ENCODE data around the gene ROCK2. TPM values are rescaled to one million over a fixed set of nuclear protein-coding genes. Genes with fewer than 3 reads are reported as not detected.

Gene ROCK2
- total RNA-seq, 3 donors from 2014 or later (not counting 1 experiment from before 2014, with no cell fraction given) = 19.9 to 28.2 (median 21.9) TPM

DNA sequence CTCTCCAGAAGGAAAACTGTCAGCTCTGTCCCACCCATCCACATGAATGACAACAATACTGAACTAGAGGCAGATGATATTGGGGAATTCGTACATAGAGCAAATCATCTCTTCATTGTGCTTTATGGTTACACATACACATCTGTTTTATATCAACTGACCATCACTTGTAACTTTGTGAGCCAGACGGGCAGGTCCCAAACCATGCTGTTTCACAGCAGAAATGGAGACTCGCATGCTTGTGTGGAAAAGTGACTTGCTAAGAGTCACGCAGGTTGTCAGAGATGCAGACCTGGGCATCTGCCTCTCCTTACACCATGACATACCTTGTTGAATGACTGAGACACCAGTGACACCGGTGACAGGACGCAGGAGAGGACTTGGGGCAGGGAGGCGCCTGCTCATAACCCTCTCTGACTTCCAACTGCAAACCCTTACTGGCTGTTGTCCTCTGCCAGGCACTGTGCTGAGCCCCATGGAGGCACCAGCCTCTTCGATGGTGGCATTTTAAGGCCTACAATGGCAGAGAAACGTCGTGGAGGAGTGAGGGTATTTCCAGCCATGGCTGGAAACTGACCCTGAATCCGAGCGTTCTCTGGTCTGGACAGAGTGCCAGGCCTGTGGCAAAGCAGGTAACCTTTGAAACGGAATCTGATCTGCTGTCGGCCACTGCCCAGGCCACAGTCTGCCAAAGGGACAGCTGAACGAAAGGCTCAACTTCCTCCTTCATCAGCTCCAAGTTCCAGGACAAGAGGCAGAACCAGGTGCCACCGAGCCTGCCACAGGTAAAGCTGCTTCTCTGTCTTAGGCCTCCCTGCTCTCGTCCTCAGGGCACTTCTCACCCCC lies 26.9 kb upstream of the ROCK2 start:
- no peaks in the 10 kb centered on the region for H3K36me3 ChIP-seq (ENCODE audit: control insufficient read depth, insufficient read depth, low read length)
- no peak overlapping the region for H3K27ac ChIP-seq (ENCODE audit: low read length)
- H3K9me3 ChIP-seq (ENCODE audit: control insufficient read depth, insufficient read depth, low read length) = no peaks in the 10 kb centered on the region
- Mint-ChIP-seq H3K27me3 (ENCODE audit: low read depth in 2 of 2) (peaks cover 3 to 5% of the 10 kb centered on the region in 2 donors), H3K4me3 (no peak overlapping the region), H3K4me1 (no peaks in the 10 kb centered on the region), H3K27ac (no peak overlapping the region), H3K9me3 (no peaks in the 10 kb centered on the region), H3K36me3 (no peaks in the 10 kb centered on the region)
- intact Hi-C loops (cut with micrococcal nuclease) = no loop called here
- 90% methylated on average over 17 of the region's 17 CpGs for WGBS (ENCODE audit: insufficient coverage)
- TF ChIP-seq, protein P1, sequence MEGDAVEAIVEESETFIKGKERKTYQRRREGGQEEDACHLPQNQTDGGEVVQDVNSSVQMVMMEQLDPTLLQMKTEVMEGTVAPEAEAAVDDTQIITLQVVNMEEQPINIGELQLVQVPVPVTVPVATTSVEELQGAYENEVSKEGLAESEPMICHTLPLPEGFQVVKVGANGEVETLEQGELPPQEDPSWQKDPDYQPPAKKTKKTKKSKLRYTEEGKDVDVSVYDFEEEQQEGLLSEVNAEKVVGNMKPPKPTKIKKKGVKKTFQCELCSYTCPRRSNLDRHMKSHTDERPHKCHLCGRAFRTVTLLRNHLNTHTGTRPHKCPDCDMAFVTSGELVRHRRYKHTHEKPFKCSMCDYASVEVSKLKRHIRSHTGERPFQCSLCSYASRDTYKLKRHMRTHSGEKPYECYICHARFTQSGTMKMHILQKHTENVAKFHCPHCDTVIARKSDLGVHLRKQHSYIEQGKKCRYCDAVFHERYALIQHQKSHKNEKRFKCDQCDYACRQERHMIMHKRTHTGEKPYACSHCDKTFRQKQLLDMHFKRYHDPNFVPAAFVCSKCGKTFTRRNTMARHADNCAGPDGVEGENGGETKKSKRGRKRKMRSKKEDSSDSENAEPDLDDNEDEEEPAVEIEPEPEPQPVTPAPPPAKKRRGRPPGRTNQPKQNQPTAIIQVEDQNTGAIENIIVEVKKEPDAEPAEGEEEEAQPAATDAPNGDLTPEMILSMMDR (IDR thresholded peaks at IDR 0.05) = no peak
- DNase-seq (no peak), ATAC-seq (no peak)
- H3K4me1 ChIP-seq (ENCODE audit: control insufficient read depth, insufficient read depth, low read length) = no peaks in the 10 kb centered on the region
- H3K27me3 ChIP-seq (ENCODE audit: control insufficient read depth, insufficient read depth, low read length) = no peaks in the 10 kb centered on the region
- no peak overlapping the region for H3K4me3 ChIP-seq (ENCODE audit: low read length)

GRCh38 chr2:11370377-11371091 lies 26.1 kb upstream of the ROCK2 start:
- no peaks in the 10 kb centered on the region for H3K36me3 Mint-ChIP-seq
- 94% methylated on average over 10 of the region's 10 CpGs for WGBS (ENCODE audit: insufficient coverage)

GRCh38 chr2:11368059-11368572 lies 23.7 kb upstream of the ROCK2 start:
- H3K36me3 Mint-ChIP-seq = no peaks in the 10 kb centered on the region
- 74% methylated on average over 10 of the region's 10 CpGs for WGBS (ENCODE audit: insufficient coverage)
- Histone ChIP-seq H3K9me3 (ENCODE audit: control insufficient read depth, insufficient read depth, low read length) (no peaks in the 10 kb centered on the region), H3K4me3 (ENCODE audit: low read length) (no peak overlapping the region), H3K4me1 (ENCODE audit: control insufficient read depth, insufficient read depth, low read length) (no peaks in the 10 kb centered on the region), H3K36me3 (ENCODE audit: control insufficient read depth, insufficient read depth, low read length) (no peaks in the 10 kb centered on the region), H3K27ac (ENCODE audit: low read length) (no peak overlapping the region), H3K27me3 (ENCODE audit: control insufficient read depth, insufficient read depth, low read length) (no peaks in the 10 kb centered on the region)
- TF ChIP-seq, protein P1 (IDR thresholded peaks at IDR 0.05) = no peak
- no peak for DNase-seq
- ATAC-seq = no peak
- intact Hi-C loops (cut with micrococcal nuclease) = no loop called here
- no peak overlapping the region for H3K4me3 Mint-ChIP-seq
- peaks cover 7 to 9% of the 10 kb centered on the region in 2 donors for H3K27me3 Mint-ChIP-seq (ENCODE audit: low read depth in 2 of 2)
- H3K27ac Mint-ChIP-seq = no peak overlapping the region
- H3K4me1 Mint-ChIP-seq = no peaks in the 10 kb centered on the region
- H3K9me3 Mint-ChIP-seq = no peaks in the 10 kb centered on the region

More at GRCh38 chr2:11370377-11371091, 26.1 kb upstream of the ROCK2 start:
- Histone ChIP-seq H3K9me3 (ENCODE audit: control insufficient read depth, insufficient read depth, low read length) (no peaks in the 10 kb centered on the region), H3K4me3 (ENCODE audit: low read length) (no peak overlapping the region), H3K27ac (ENCODE audit: low read length) (no peak overlapping the region), H3K36me3 (ENCODE audit: control insufficient read depth, insufficient read depth, low read length) (no peaks in the 10 kb centered on the region), H3K4me1 (ENCODE audit: control insufficient read depth, insufficient read depth, low read length) (no peaks in the 10 kb centered on the region), H3K27me3 (ENCODE audit: control insufficient read depth, insufficient read depth, low read length) (no peaks in the 10 kb centered on the region)
- no peaks in the 10 kb centered on the region for H3K9me3 Mint-ChIP-seq
- peaks cover 3 to 5% of the 10 kb centered on the region in 2 donors for H3K27me3 Mint-ChIP-seq (ENCODE audit: low read depth in 2 of 2)
- no peak overlapping the region for H3K4me3 Mint-ChIP-seq
- intact Hi-C loops (cut with micrococcal nuclease) = no loop called here
- TF ChIP-seq, protein P1 (IDR thresholded peaks at IDR 0.05) = no peak
- no peak overlapping the region for H3K27ac Mint-ChIP-seq
- DNase-seq = no peak
- H3K4me1 Mint-ChIP-seq = no peaks in the 10 kb centered on the region
- no peak for ATAC-seq
